Gastrocnemius medialis (tissue), 4 donors: ENCODE data around the gene INPP5A.

Source experiments
- POLR2A ChIP-seq, 2 donors: fragments of 450-650 bp; IDR thresholded peaks; one replicate each; pipeline ENCODE4 v1.6.1; 2017; ENCODE audit warnings: antibody characterized with exemption in 2 of 2, mild to moderate bottlenecking in 2 of 2, moderate library complexity in 2 of 2
- TF ChIP-seq, protein P1 (sequence below), 5 experiments: fragments of 450-650 bp in 3 of 5; fragments of 200-600 bp in 2 of 5; sonication (generic) in 2 of 5; IDR thresholded peaks in 4 of 5; conservative IDR thresholded peaks in 1 of 5; 1 replicate in 4 of 5; 2 replicates in 1 of 5; pipeline ENCODE4 v1.5.1; 2016 to 2019; ENCODE audit warnings: antibody characterized with exemption in 5 of 5, mild to moderate bottlenecking in 3 of 5, moderate library complexity in 3 of 5

DNA sequence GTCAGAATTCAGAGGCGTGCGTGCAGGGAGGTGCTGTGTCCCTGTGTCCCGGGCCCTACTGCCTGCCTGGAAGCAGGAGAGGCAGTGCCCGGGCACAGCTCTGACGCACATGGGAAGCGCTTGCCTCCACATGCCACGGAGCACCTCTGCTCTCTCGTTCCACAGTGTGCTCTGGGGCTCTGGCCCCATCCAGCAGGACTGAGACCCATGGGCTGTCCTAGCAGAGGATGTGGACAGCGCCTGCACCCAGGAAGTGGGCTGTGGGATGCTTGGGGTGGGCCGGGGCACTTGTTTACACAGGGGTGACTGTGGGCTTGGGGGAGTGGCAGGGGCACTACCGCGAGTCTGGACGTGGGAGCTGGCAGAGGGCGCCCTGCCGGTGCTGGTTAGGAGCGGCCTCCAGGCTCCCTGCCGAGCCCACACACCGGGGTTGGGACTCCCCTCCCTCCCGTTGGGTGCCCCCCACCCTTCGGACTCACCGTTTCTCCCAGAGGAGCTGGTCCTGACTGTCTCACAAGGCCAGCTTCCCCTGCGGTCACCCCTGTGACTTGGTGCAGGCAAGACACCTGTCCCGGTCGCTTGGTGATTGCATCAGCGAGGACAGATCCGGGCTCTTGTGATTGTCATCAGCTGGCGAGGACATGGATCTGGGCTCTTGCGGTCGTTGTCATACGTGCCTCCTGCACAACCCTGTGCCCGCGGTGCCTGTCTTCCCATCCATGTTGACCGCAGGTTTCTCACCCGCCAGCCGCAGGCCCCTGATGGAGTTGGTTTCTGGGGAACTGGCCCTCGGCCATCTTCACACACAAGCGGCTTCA is 165.2 kb downstream of the INPP5A start:
- TF ChIP-seq, protein P1, sequence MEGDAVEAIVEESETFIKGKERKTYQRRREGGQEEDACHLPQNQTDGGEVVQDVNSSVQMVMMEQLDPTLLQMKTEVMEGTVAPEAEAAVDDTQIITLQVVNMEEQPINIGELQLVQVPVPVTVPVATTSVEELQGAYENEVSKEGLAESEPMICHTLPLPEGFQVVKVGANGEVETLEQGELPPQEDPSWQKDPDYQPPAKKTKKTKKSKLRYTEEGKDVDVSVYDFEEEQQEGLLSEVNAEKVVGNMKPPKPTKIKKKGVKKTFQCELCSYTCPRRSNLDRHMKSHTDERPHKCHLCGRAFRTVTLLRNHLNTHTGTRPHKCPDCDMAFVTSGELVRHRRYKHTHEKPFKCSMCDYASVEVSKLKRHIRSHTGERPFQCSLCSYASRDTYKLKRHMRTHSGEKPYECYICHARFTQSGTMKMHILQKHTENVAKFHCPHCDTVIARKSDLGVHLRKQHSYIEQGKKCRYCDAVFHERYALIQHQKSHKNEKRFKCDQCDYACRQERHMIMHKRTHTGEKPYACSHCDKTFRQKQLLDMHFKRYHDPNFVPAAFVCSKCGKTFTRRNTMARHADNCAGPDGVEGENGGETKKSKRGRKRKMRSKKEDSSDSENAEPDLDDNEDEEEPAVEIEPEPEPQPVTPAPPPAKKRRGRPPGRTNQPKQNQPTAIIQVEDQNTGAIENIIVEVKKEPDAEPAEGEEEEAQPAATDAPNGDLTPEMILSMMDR (IDR thresholded peaks at IDR 0.05 in 4 of 5, conservative IDR thresholded peaks at IDR 0.05 in 1 of 5) = no peak
- no peak for TF ChIP-seq POLR2A (IDR thresholded peaks at IDR 0.05)
